Neural cell (in vitro differentiated cells): ENCODE results near the gene ATXN7L3. TPM values are rescaled to one million over a fixed set of nuclear protein-coding genes. Genes with fewer than 3 reads are reported as not detected.
A peak's percentile ranks its signal among the peaks of the same experiment; 100 is the strongest.

Experiments used
- H2AFZ ChIP-seq: fragments of 200-600, 300-800 bp; sonication (generic), shearing (Covaris generic); 2 replicates; pipeline ENCODE4 v1.6.0; 2014; ENCODE audit warnings: low read depth, mild to moderate bottlenecking, antibody characterized with exemption, low read length, moderate library complexity
- H3F3A ChIP-seq: fragments of 200-600 bp; shearing (Covaris generic); 2 replicates; pipeline ENCODE4 v1.6.1; 2016; ENCODE audit warnings: mild to moderate bottlenecking, moderate library complexity, mixed read lengths, antibody characterized with exemption, low read length; ENCODE audit not compliant: insufficient read depth, poor library complexity, severe bottlenecking
- H3K27ac ChIP-seq: fragments of 200-600, 300-800 bp; sonication (generic), shearing (Covaris generic); 2 replicates; pipeline ENCODE4 v1.5.1; 2014; ENCODE audit warnings: mild to moderate bottlenecking, low read length, moderate library complexity
- H3K27me3 ChIP-seq: fragments of 300-800, 200-600 bp; sonication (generic), shearing (Covaris generic); 2 replicates; pipeline ENCODE4 v1.6.0; 2014; ENCODE audit warnings: mild to moderate bottlenecking, low read depth, low read length, moderate library complexity; ENCODE audit not compliant: insufficient read depth
- H3K36me3 ChIP-seq: fragments of 300-800, 200-600 bp; sonication (generic), shearing (Covaris generic); 2 replicates; pipeline ENCODE4 v1.5.1; 2014; ENCODE audit warnings: mild to moderate bottlenecking, antibody characterized with exemption, low read length, moderate library complexity; ENCODE audit not compliant: insufficient read depth
- H3K4me2 ChIP-seq: fragments of 300-800, 200-600 bp; sonication (generic), shearing (Covaris generic); 2 replicates; pipeline ENCODE4 v1.6.0; 2014; ENCODE audit warnings: mild to moderate bottlenecking, low read length
- H3K4me3 ChIP-seq: fragments of 300-800, 200-600 bp; sonication (generic), shearing (Covaris generic); 2 replicates; pipeline ENCODE4 v1.5.1; 2014; ENCODE audit warnings: mild to moderate bottlenecking, low read length, moderate library complexity
- H3K79me2 ChIP-seq: fragments of 200-600 bp; shearing (Covaris generic); replicated peaks from 2 replicates; pipeline ENCODE4 v1.6.0; 2014; ENCODE audit warnings: mild to moderate bottlenecking, low read length, moderate library complexity; ENCODE audit not compliant: insufficient read depth
- H3K9ac ChIP-seq: fragments of 300-800, 200-600 bp; sonication (generic), shearing (Covaris generic); 2 replicates; pipeline ENCODE4 v1.6.1; 2016; ENCODE audit warnings: mild to moderate bottlenecking, low read length, mixed read lengths
- H3K9me2 ChIP-seq: fragments of 200-600 bp; shearing (Covaris generic); 2 replicates; pipeline ENCODE4 v1.6.1; 2016; ENCODE audit warnings: mild to moderate bottlenecking, low read length, mixed read lengths; ENCODE audit not compliant: insufficient read depth
- H3K9me3 ChIP-seq: fragments of 200-600, 300-800 bp; sonication (generic), shearing (Covaris generic); 2 replicates; pipeline ENCODE4 v1.6.1; 2016; ENCODE audit warnings: mild to moderate bottlenecking, mixed run types, low read length, moderate library complexity, mixed read lengths
- H4K20me1 ChIP-seq: fragments of 200-600 bp; shearing (Covaris generic); 2 replicates; pipeline ENCODE4 v1.6.1; 2016; ENCODE audit warnings: mild to moderate bottlenecking, mixed run types; ENCODE audit not compliant: insufficient read depth
- MXI1 ChIP-seq: fragments of 450-650 bp; conservative IDR thresholded peaks from 2 replicates; pipeline ENCODE4 v1.6.1; 2014; ENCODE audit warnings: antibody characterized with exemption, mild to moderate bottlenecking; ENCODE audit not compliant: poor library complexity, severe bottlenecking
- REST ChIP-seq: IDR thresholded peaks from 2 replicates; pipeline ENCODE4 v1.6.1; 2012; ENCODE audit warnings: borderline replicate concordance
- TAF1 ChIP-seq: IDR thresholded peaks from 2 replicates; pipeline ENCODE4 v1.6.1; 2012; ENCODE audit warnings: low read depth
- polyA plus RNA-seq: library from polyadenylated mRNA; depleted of rRNA; stranded (reverse); fragments of >200 nt; gene quantifications from 2 replicates; pipeline ENCODE4 v1.2.3, GENCODE V29; 2014
- TF ChIP-seq, protein P1 (sequence below): fragments of 450-650 bp; IDR thresholded peaks from 2 replicates; pipeline ENCODE4 v1.5.1; 2014; ENCODE audit warnings: antibody characterized with exemption, mild to moderate bottlenecking, moderate library complexity; ENCODE audit not compliant: poor library complexity, severe bottlenecking

The ATXN7L3 gene
- polyA plus RNA-seq, 1 donor from 2014 or later: 97.2 TPM

- H3K27ac ChIP-seq: no peak within 1 kb of the TSS
- no peaks in the 10 kb centered on the region for H3K79me2 ChIP-seq
- no peak within 1 kb of the TSS for H3K4me2 ChIP-seq
- no peaks in the 10 kb centered on the region for H3F3A ChIP-seq
- H3K4me3 ChIP-seq: no peak within 1 kb of the TSS
- H3K9me2 ChIP-seq: no peaks in the 10 kb centered on the region
- H4K20me1 ChIP-seq: no peaks in the 10 kb centered on the region
- no peak within 1 kb of the TSS for H2AFZ ChIP-seq
- H3K27me3 ChIP-seq: no peaks in the 10 kb centered on the region
- H3K36me3 ChIP-seq: no peaks in the 10 kb centered on the region
- H3K9me3 ChIP-seq: no peaks in the 10 kb centered on the region
- peak within 1 kb of the TSS; percentile 2 for H3K9ac ChIP-seq
- TF ChIP-seq TAF1 (no peak), REST (no peak)
- TF ChIP-seq, protein P1, sequence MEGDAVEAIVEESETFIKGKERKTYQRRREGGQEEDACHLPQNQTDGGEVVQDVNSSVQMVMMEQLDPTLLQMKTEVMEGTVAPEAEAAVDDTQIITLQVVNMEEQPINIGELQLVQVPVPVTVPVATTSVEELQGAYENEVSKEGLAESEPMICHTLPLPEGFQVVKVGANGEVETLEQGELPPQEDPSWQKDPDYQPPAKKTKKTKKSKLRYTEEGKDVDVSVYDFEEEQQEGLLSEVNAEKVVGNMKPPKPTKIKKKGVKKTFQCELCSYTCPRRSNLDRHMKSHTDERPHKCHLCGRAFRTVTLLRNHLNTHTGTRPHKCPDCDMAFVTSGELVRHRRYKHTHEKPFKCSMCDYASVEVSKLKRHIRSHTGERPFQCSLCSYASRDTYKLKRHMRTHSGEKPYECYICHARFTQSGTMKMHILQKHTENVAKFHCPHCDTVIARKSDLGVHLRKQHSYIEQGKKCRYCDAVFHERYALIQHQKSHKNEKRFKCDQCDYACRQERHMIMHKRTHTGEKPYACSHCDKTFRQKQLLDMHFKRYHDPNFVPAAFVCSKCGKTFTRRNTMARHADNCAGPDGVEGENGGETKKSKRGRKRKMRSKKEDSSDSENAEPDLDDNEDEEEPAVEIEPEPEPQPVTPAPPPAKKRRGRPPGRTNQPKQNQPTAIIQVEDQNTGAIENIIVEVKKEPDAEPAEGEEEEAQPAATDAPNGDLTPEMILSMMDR: no peak
Observed at GRCh38 chr17:44170499-44171201, 29.0 kb downstream of the ATXN7L3 start, which contains the start of gene ASB16. TSS of gene ASB16 (plus strand) at chr17:44170704. CDS start at chr17:44170790, 86 bp downstream.

DNA sequence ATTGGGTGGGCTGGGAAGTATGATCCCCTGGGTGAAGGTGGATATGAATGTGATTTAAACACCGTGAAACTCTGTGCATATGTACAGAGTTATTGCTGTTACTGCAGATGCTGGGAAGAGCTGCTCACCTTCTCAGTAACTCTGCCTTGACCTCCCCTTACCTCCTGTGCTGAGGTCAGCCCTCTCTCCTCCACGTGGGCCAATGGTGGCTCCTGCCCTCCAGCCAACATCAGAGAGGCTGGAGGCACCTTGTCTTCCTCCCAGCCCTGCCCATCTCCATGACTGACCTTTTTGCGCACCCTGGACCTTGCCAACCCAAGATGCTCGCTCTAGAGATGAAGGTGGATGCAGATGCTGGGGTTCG lies 29.6 kb downstream of the ATXN7L3 start:
- Histone ChIP-seq H3K9me2 (no peaks in the 10 kb centered on the region), H3K4me3 (no peak overlapping the region), H4K20me1 (no peaks in the 10 kb centered on the region), H3K79me2 (no peaks in the 10 kb centered on the region), H3K27ac (no peak overlapping the region), H3K9me3 (no peaks in the 10 kb centered on the region), H3K36me3 (no peaks in the 10 kb centered on the region), H3K9ac (peak overlapping the region; percentile 2), H3F3A (no peaks in the 10 kb centered on the region), H3K4me2 (no peak overlapping the region), H3K27me3 (no peaks in the 10 kb centered on the region), H2AFZ (no peak overlapping the region)
- TF ChIP-seq MXI1 (no peak), REST (no peak)
